Tibial nerve (tissue), 4 donors: ENCODE results near the gene ALDOA. TPM values are rescaled to one million over a fixed set of nuclear protein-coding genes. Genes with fewer than 3 reads are reported as not detected.

Source experiments
- DNase-seq, 2 donors: peaks; one replicate each; pipeline ENCODE4 v3.0.0-alpha.2; 2019; ENCODE audit warnings: low spot score in 2 of 2
- H3K27ac ChIP-seq, 4 donors: fragments of 200-600 bp; sonication (generic) in 3 of 4; one replicate each; pipeline ENCODE4 v1.5.1; 2017 to 2019; ENCODE audit warnings: mild to moderate bottlenecking in 1 of 4
- H3K27me3 ChIP-seq, 2 donors: fragments of 200-600 bp; sonication (generic) in 1 of 2; one replicate each; pipeline versions ENCODE4 v1.5.1 to v1.6.0; 2017 to 2019
- H3K36me3 ChIP-seq, 3 donors: fragments of 200-600 bp; sonication (generic); one replicate each; pipeline ENCODE4 v1.5.1; 2018 to 2019
- H3K4me1 ChIP-seq, 4 donors: fragments of 200-600 bp; sonication (generic) in 3 of 4; one replicate each; pipeline ENCODE4 v1.5.1; 2017 to 2019
- H3K4me3 ChIP-seq, 4 donors: fragments of 200-600 bp; sonication (generic) in 3 of 4; one replicate each; pipeline ENCODE4 v1.5.1; 2017 to 2019; ENCODE audit warnings: mild to moderate bottlenecking in 1 of 4, moderate library complexity in 1 of 4
- H3K9me3 ChIP-seq, 4 donors: fragments of 200-600 bp; sonication (generic) in 3 of 4; one replicate each; pipeline ENCODE4 v1.5.1; 2017 to 2019
- CTCF ChIP-seq, 5 experiments: fragments of 200-600 bp in 3 of 5; fragments of 450-650 bp in 2 of 5; sonication (generic) in 3 of 5; IDR thresholded peaks; one replicate each; pipeline ENCODE4 v1.5.1; 2016 to 2019; ENCODE audit warnings: antibody characterized with exemption in 5 of 5, mild to moderate bottlenecking in 3 of 5, moderate library complexity in 2 of 5
- EP300 ChIP-seq, 2 donors: sonication (generic); formaldehyde crosslinking; IDR thresholded peaks; one replicate each; pipeline ENCODE4 v1.6.1; 2017; ENCODE audit warnings: antibody characterized with exemption in 2 of 2, mild to moderate bottlenecking in 1 of 2
- POLR2A ChIP-seq, 2 donors: fragments of 450-650 bp; IDR thresholded peaks; one replicate each; pipeline ENCODE4 v1.6.1; 2017; ENCODE audit warnings: antibody characterized with exemption in 2 of 2, mild to moderate bottlenecking in 2 of 2, moderate library complexity in 2 of 2
- WGBS, 2 donors: methylation state at CpG; one replicate each; pipeline ENCODE4 v1.1.5; 2018; 5-methylcytosine and 5-hydroxymethylcytosine counted together
- total RNA-seq, 4 donors: library from RNA; depleted of rRNA; stranded (reverse); fragments of >200 nt; gene quantifications; one replicate each; pipeline ENCODE4 v1.1.0, GENCODE V29; 2016

The ALDOA gene
- total RNA-seq, 4 donors from 2014 or later, result 474 to 649 (median 487) TPM

GRCh38 chr16:30041841-30042240 lies 23.7 kb upstream of the ALDOA start:
- H3K9me3 ChIP-seq, result no peaks in the 10 kb centered on the region
- TF ChIP-seq CTCF (IDR thresholded peaks at IDR 0.05), result peak in 3 of 5 experiments; percentile 13 to 44 (median 24)
- no peak for TF ChIP-seq POLR2A (IDR thresholded peaks at IDR 0.05)
- no peak overlapping the region for H3K27ac ChIP-seq
- H3K27me3 ChIP-seq, result peaks cover 0 to 9% of the 10 kb centered on the region in 2 donors
- peak in 1 of 2 donors; percentile 16 for DNase-seq
- 20% methylated on average over 5 of the region's 5 CpGs for WGBS, 2 donors
- H3K4me3 ChIP-seq, result no peak overlapping the region
- H3K36me3 ChIP-seq, result no peaks in the 10 kb centered on the region
- H3K4me1 ChIP-seq, result no peaks in the 10 kb centered on the region

- H3K9me3 ChIP-seq, result no peaks in the 10 kb centered on the region
- no peak overlapping the region for H3K4me3 ChIP-seq
- no peak for DNase-seq
- TF ChIP-seq POLR2A (IDR thresholded peaks at IDR 0.05) (no peak), EP300 (IDR thresholded peaks at IDR 0.05) (no peak), CTCF (IDR thresholded peaks at IDR 0.05) (no peak)
- H3K36me3 ChIP-seq, result no peaks in the 10 kb centered on the region
- peaks cover 0 to 9% of the 10 kb centered on the region in 2 donors for H3K27me3 ChIP-seq
- no peak overlapping the region for H3K27ac ChIP-seq
- no peaks in the 10 kb centered on the region for H3K4me1 ChIP-seq
- WGBS, 2 donors, result 78 to 83% methylated on average over 8 of the region's 8 CpGs
Measured at GRCh38 chr16:30046178-30046577, 19.4 kb upstream of the ALDOA start.

- Histone ChIP-seq H3K36me3 (no peaks in the 10 kb centered on the region), H3K9me3 (no peaks in the 10 kb centered on the region), H3K27me3 (peaks cover 0 to 9% of the 10 kb centered on the region in 2 donors), H3K4me1 (no peaks in the 10 kb centered on the region), H3K4me3 (no peak overlapping the region), H3K27ac (no peak overlapping the region)
- WGBS, 2 donors, result 80 to 89% methylated on average over 1 of the region's 1 CpG
- TF ChIP-seq POLR2A (IDR thresholded peaks at IDR 0.05), result no peak
- no peak for TF ChIP-seq CTCF (IDR thresholded peaks at IDR 0.05)
- no peak for TF ChIP-seq EP300 (IDR thresholded peaks at IDR 0.05)
- no peak for DNase-seq
Measured at GRCh38 chr16:30046588-30046987, 19.0 kb upstream of the ALDOA start.

DNA sequence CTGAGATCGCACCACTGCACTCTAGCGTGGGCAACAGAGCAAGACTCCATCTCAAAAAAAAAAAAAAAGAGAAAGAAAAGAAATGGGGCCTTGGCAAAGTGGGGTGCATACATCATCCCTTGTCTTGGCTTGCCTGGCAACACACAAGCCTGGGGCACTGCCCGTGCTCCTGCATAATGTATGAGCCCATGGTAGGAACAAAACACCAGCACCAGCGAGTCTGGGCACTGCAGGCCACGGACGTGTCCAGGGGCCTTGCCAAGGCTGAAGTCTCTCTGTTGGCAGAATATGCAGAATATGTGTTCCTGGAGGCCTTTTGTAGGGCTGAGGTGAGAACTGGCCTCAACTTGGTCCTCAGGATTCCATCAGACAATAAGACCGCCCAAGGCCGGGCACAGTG lies 15.7 kb upstream of the ALDOA start:
- 90 to 91% methylated on average over 8 of the region's 8 CpGs for WGBS, 2 donors
- Histone ChIP-seq H3K4me1 (peaks cover 0 to 24% (median 13%) of the 10 kb centered on the region in 4 donors), H3K36me3 (no peaks in the 10 kb centered on the region), H3K4me3 (no peak overlapping the region), H3K27me3 (no peaks in the 10 kb centered on the region), H3K27ac (no peak overlapping the region), H3K9me3 (no peaks in the 10 kb centered on the region)
- TF ChIP-seq POLR2A (IDR thresholded peaks at IDR 0.05) (no peak), CTCF (IDR thresholded peaks at IDR 0.05) (no peak), EP300 (IDR thresholded peaks at IDR 0.05) (no peak)
- DNase-seq, result no peak

- no peak overlapping the region for H3K27ac ChIP-seq
- no peaks in the 10 kb centered on the region for H3K36me3 ChIP-seq
- TF ChIP-seq CTCF (IDR thresholded peaks at IDR 0.05) (no peak), EP300 (IDR thresholded peaks at IDR 0.05) (no peak), POLR2A (IDR thresholded peaks at IDR 0.05) (no peak)
- H3K9me3 ChIP-seq, result no peaks in the 10 kb centered on the region
- 81 to 89% methylated on average over 3 of the region's 3 CpGs for WGBS, 2 donors
- no peak overlapping the region for H3K4me3 ChIP-seq
- DNase-seq, result no peak
- H3K27me3 ChIP-seq, result no peaks in the 10 kb centered on the region
- peaks cover 0 to 26% (median 13%) of the 10 kb centered on the region in 4 donors for H3K4me1 ChIP-seq
Measured at GRCh38 chr16:30051518-30051917, 14.0 kb upstream of the ALDOA start.
